ENCODE data around the gene CCHCR1. TPM values are rescaled to one million over a fixed set of nuclear protein-coding genes. Genes with fewer than 3 reads are reported as not detected.
"Not testable (repeated sequence)": the region's sequence is repeated elsewhere in the genome, so short reads cannot be mapped to it uniquely, and the experiment has no call there.

The CCHCR1 gene
- total and polyA plus RNA-seq, 9 donors: 11.2 to 31.5 (median 23.6) TPM

DNA sequence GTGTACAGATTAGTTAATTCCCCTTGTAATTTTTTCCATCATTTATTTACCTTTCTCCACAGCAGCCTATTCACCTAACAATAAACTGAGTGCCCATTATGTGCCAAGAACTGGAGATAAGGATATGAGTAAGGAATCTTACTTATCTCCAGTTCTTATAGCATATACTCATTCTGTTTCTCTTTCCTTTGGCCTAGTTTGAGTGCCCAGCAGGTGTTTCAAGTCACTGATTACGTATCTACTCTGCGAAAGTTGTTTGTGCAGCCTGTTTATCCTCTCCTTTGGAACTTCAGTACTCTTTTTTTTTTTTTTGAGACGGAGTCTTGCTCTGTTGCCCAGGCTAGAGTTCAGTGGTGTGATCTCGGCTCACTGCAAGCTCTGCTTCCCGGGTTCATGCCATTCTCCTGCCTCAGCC lies 30.2 kb upstream of the CCHCR1 start:
- no peak overlapping the region for H3K4me3 ChIP-seq
- intact Hi-C loops (cut with DNase I): no loop called here
- no peaks in the 10 kb centered on the region for H3K27me3 ChIP-seq
- H3K9me3 ChIP-seq: no peaks in the 10 kb centered on the region
- H3K27ac ChIP-seq: no peak overlapping the region
- no peaks in the 10 kb centered on the region for H3K36me3 ChIP-seq
- DNase-seq: no peak
- no peak for TF ChIP-seq CTCF (IDR thresholded peaks at IDR 0.05)
- TF ChIP-seq POLR2A (IDR thresholded peaks at IDR 0.05): no peak
- TF ChIP-seq EP300 (IDR thresholded peaks at IDR 0.05): no peak
- no peaks in the 10 kb centered on the region for H3K4me1 ChIP-seq (ENCODE audit: insufficient read depth)
- 28 to 40% (median 37%) methylated on average over 5 of the region's 5 CpGs for WGBS, 3 donors

GRCh38 chr6:31186052-31186734 lies 28.6 kb upstream of the CCHCR1 start:
- H3K4me1 ChIP-seq (ENCODE audit: insufficient read depth): no peaks in the 10 kb centered on the region
- H3K9me3 ChIP-seq: no peaks in the 10 kb centered on the region
- 85 to 93% (median 87%) methylated on average over 24 of the region's 24 CpGs for WGBS, 3 donors
- H3K27ac ChIP-seq: no peak overlapping the region
- TF ChIP-seq CTCF (IDR thresholded peaks at IDR 0.05) (no peak), EP300 (IDR thresholded peaks at IDR 0.05) (no peak), POLR2A (IDR thresholded peaks at IDR 0.05) (no peak)
- H3K36me3 ChIP-seq: no peaks in the 10 kb centered on the region
- no peaks in the 10 kb centered on the region for H3K27me3 ChIP-seq
- no peak for DNase-seq
- intact Hi-C loops (cut with DNase I): no loop called here
- H3K4me3 ChIP-seq: no peak overlapping the region

- intact Hi-C loops (cut with DNase I); H3K27ac ChIP-seq; H3K27me3 ChIP-seq; DNase-seq; H3K36me3 ChIP-seq; H3K4me1 ChIP-seq (ENCODE audit: insufficient read depth); H3K4me3 ChIP-seq; H3K9me3 ChIP-seq: not testable (repeated sequence)
- WGBS, 3 donors: 58 to 66% (median 64%) methylated on average over 4 of the region's 4 CpGs
These were observed 28.1 kb upstream of the CCHCR1 start for GRCh38 chr6:31185695-31186051.

- 64 to 70% (median 65%) methylated on average over 6 of the region's 6 CpGs for WGBS, 3 donors
- intact Hi-C loops (cut with DNase I): not testable (repeated sequence)
These were observed 26.3 kb upstream of the CCHCR1 start for GRCh38 chr6:31183859-31184258.

GRCh38 chr6:31183287-31183686 lies 25.7 kb upstream of the CCHCR1 start:
- DNase-seq; H3K4me1 ChIP-seq (ENCODE audit: insufficient read depth); H3K36me3 ChIP-seq; H3K27me3 ChIP-seq; H3K9me3 ChIP-seq; H3K27ac ChIP-seq; intact Hi-C loops (cut with DNase I); H3K4me3 ChIP-seq: not testable (repeated sequence)
- WGBS, 3 donors: 64 to 69% (median 64%) methylated on average over 2 of the region's 2 CpGs

More at GRCh38 chr6:31183859-31184258, 26.3 kb upstream of the CCHCR1 start:
- not testable (repeated sequence) for H3K36me3 ChIP-seq; H3K4me3 ChIP-seq; H3K27me3 ChIP-seq; DNase-seq; H3K9me3 ChIP-seq; H3K4me1 ChIP-seq (ENCODE audit: insufficient read depth); H3K27ac ChIP-seq

- H3K36me3 ChIP-seq: no peaks in the 10 kb centered on the region
- no peak overlapping the region for H3K27ac ChIP-seq
- intact Hi-C loops (cut with DNase I): no loop called here
- no peaks in the 10 kb centered on the region for H3K9me3 ChIP-seq
- DNase-seq: peak; percentile 69 to 85 (median 74)
- TF ChIP-seq EP300 (IDR thresholded peaks at IDR 0.05) (no peak), CTCF (IDR thresholded peaks at IDR 0.05) (no peak), POLR2A (IDR thresholded peaks at IDR 0.05) (no peak)
- WGBS, 3 donors: 69 to 87% (median 73%) methylated on average over 26 of the region's 26 CpGs
- H3K4me1 ChIP-seq (ENCODE audit: insufficient read depth): no peaks in the 10 kb centered on the region
- no peaks in the 10 kb centered on the region for H3K27me3 ChIP-seq
- peak overlapping the region; percentile 20 for H3K4me3 ChIP-seq
These were observed 22.9 kb upstream of the CCHCR1 start for GRCh38 chr6:31180500-31180899.
